ENCODE measurements around the gene TBC1D22A.

TBC1D22A gene

GRCh38 chr22:46830841-46831240 lies 68.4 kb downstream of the TBC1D22A start:
- DNase-seq (ENCODE audit: low read depth in 1 of 2, low spot score in 1 of 2) = no peak

- no peak for DNase-seq (ENCODE audit: low read depth in 1 of 2, low spot score in 1 of 2)
Observed at GRCh38 chr22:46833228-46833627, 70.8 kb downstream of the TBC1D22A start.

- no peak for DNase-seq (ENCODE audit: low read depth in 1 of 2, low spot score in 1 of 2)
Observed at GRCh38 chr22:46834021-46834737, 71.7 kb downstream of the TBC1D22A start.

- DNase-seq (ENCODE audit: low read depth in 1 of 2, low spot score in 1 of 2) = no peak
Observed at GRCh38 chr22:46835288-46835687, 72.8 kb downstream of the TBC1D22A start.

- no peak for DNase-seq (ENCODE audit: low read depth in 1 of 2, low spot score in 1 of 2)
Observed at GRCh38 chr22:46835693-46836092, 73.2 kb downstream of the TBC1D22A start.

- no peak for DNase-seq (ENCODE audit: low read depth in 1 of 2, low spot score in 1 of 2)
Observed at GRCh38 chr22:46841522-46841921, 79.1 kb downstream of the TBC1D22A start.

- DNase-seq (ENCODE audit: low read depth in 1 of 2, low spot score in 1 of 2) = no peak
Observed at GRCh38 chr22:46842606-46843005, 80.2 kb downstream of the TBC1D22A start.

- no peak for DNase-seq (ENCODE audit: low read depth in 1 of 2, low spot score in 1 of 2)
Observed at GRCh38 chr22:46843821-46844255, 81.4 kb downstream of the TBC1D22A start.

GRCh38 chr22:46844606-46845210 lies 82.3 kb downstream of the TBC1D22A start:
- DNase-seq (ENCODE audit: low read depth in 1 of 2, low spot score in 1 of 2) = no peak

- no peak for DNase-seq (ENCODE audit: low read depth in 1 of 2, low spot score in 1 of 2)
Observed at GRCh38 chr22:46845296-46846149, 83.1 kb downstream of the TBC1D22A start.

- DNase-seq (ENCODE audit: low read depth in 1 of 2, low spot score in 1 of 2) = no peak
Observed at GRCh38 chr22:46846150-46846831, 83.8 kb downstream of the TBC1D22A start.

GRCh38 chr22:46846832-46847355 lies 84.4 kb downstream of the TBC1D22A start:
- no peak for DNase-seq (ENCODE audit: low read depth in 1 of 2, low spot score in 1 of 2)

- DNase-seq (ENCODE audit: low read depth in 1 of 2, low spot score in 1 of 2) = no peak
Observed at GRCh38 chr22:46848197-46848596, 85.7 kb downstream of the TBC1D22A start.

- DNase-seq (ENCODE audit: low read depth in 1 of 2, low spot score in 1 of 2) = no peak
Observed at GRCh38 chr22:46849101-46849500, 86.7 kb downstream of the TBC1D22A start.

- DNase-seq (ENCODE audit: low read depth in 1 of 2, low spot score in 1 of 2) = no peak
Observed at GRCh38 chr22:46849951-46850350, 87.5 kb downstream of the TBC1D22A start.

GRCh38 chr22:46851311-46851710 lies 88.9 kb downstream of the TBC1D22A start:
- no peak for DNase-seq (ENCODE audit: low read depth in 1 of 2, low spot score in 1 of 2)

GRCh38 chr22:46851941-46852340 lies 89.5 kb downstream of the TBC1D22A start:
- no peak for DNase-seq (ENCODE audit: low read depth in 1 of 2, low spot score in 1 of 2)

- DNase-seq (ENCODE audit: low read depth in 1 of 2, low spot score in 1 of 2) = no peak
Observed at GRCh38 chr22:46852771-46853170, 90.3 kb downstream of the TBC1D22A start.

GRCh38 chr22:46853191-46853590 lies 90.7 kb downstream of the TBC1D22A start:
- no peak for DNase-seq (ENCODE audit: low read depth in 1 of 2, low spot score in 1 of 2)

- no peak for DNase-seq (ENCODE audit: low read depth in 1 of 2, low spot score in 1 of 2)
Observed at GRCh38 chr22:46854125-46854870, 91.8 kb downstream of the TBC1D22A start.
